Loucy (cell line): ENCODE results near the gene MRPS14.

Experiments used
- CTCF ChIP-seq: fragments of 200-600 bp; sonication (generic); conservative IDR thresholded peaks from 2 replicates; pipeline ENCODE4 v1.5.1; 2014; ENCODE audit warnings: mild to moderate bottlenecking, antibody characterized with exemption, low read length
- EZH2phosphoT487 ChIP-seq: fragments of 200-600 bp; IDR thresholded peaks from 2 replicates; pipeline ENCODE4 v1.6.1; 2018; ENCODE audit warnings: antibody characterized with exemption, mild to moderate bottlenecking, moderate library complexity, borderline replicate concordance

- TF ChIP-seq EZH2phosphoT487 (no peak), CTCF (no peak)
Observed at GRCh38 chr1:175045519-175045918, 22.3 kb upstream of the MRPS14 start.
